ENCODE data around the gene DDX3X. TPM values are rescaled to one million over a fixed set of nuclear protein-coding genes. Genes with fewer than 3 reads are reported as not detected.

The DDX3X gene
- total and polyA plus RNA-seq, 12 donors = 59.4 to 391 (median 202) TPM

GRCh38 chrX:41339148-41339547 is 5.2 kb downstream of the DDX3X start:
- intact Hi-C loops (cut with DNase I) = loop anchor here in 1 of 2 donors (10.0 kb wide), 1 partner anchor 106 kb away; the partner anchor contains the start of gene NYX
- TF ChIP-seq POLR2A (IDR thresholded peaks at IDR 0.05) (no peak), CTCF (IDR thresholded peaks at IDR 0.05) (no peak)
- Histone ChIP-seq H3K4me1 (replicated peaks in 1 of 2) (peaks cover 35 to 53% of the 10 kb centered on the region in 2 donors), H3K4me3 (no peak overlapping the region), H3K27ac (no peak overlapping the region), H3K36me3 (replicated peaks in 1 of 2) (peaks cover 0 to 54% of the 10 kb centered on the region in 2 donors), H3K27me3 (no peaks in the 10 kb centered on the region), H3K9me3 (replicated peaks in 1 of 3) (no peaks in the 10 kb centered on the region)
- 7 to 64% (median 41%) methylated on average over 3 to 4 of the region's 4 CpGs for WGBS, 4 donors
- no peak for DNase-seq

- H3K9me3 ChIP-seq (replicated peaks in 1 of 3) = no peaks in the 10 kb centered on the region
- DNase-seq = no peak
- intact Hi-C loops (cut with DNase I) = no loop called here
These were observed 10.1 kb downstream of the DDX3X start for GRCh38 chrX:41344053-41344452.

GRCh38 chrX:41347186-41347585 is 13.2 kb downstream of the DDX3X start:
- intact Hi-C loops (cut with DNase I) = no loop called here
- DNase-seq = no peak
- no peak for TF ChIP-seq CTCF (IDR thresholded peaks at IDR 0.05)
- no peak for TF ChIP-seq POLR2A (IDR thresholded peaks at IDR 0.05)
- WGBS, 4 donors = 87 to 95% (median 91%) methylated on average over 6 to 8 of the region's 8 CpGs
- peaks cover 0 to 90% of the 10 kb centered on the region in 2 donors for H3K36me3 ChIP-seq (replicated peaks in 1 of 2)
- no peaks in the 10 kb centered on the region for H3K27me3 ChIP-seq
- no peak overlapping the region for H3K27ac ChIP-seq
- no peaks in the 10 kb centered on the region for H3K9me3 ChIP-seq (replicated peaks in 1 of 3)
- H3K4me3 ChIP-seq = no peak overlapping the region
- peaks cover 0 to 12% of the 10 kb centered on the region in 2 donors for H3K4me1 ChIP-seq (replicated peaks in 1 of 2)

More at GRCh38 chrX:41344053-41344452, 10.1 kb downstream of the DDX3X start:
- Histone ChIP-seq H3K36me3 (replicated peaks in 1 of 2) (peaks cover 0 to 100% of the 10 kb centered on the region in 2 donors), H3K4me3 (no peak overlapping the region), H3K27me3 (no peaks in the 10 kb centered on the region), H3K4me1 (replicated peaks in 1 of 2) (peaks cover 8 to 19% of the 10 kb centered on the region in 2 donors), H3K27ac (no peak overlapping the region)
- WGBS, 4 donors = 87 to 92% (median 90%) methylated on average over 9 of the region's 9 CpGs
- TF ChIP-seq CTCF (IDR thresholded peaks at IDR 0.05) (no peak), POLR2A (IDR thresholded peaks at IDR 0.05) (no peak)

- TF ChIP-seq POLR2A (IDR thresholded peaks at IDR 0.05) (no peak), CTCF (IDR thresholded peaks at IDR 0.05) (no peak)
- no peak overlapping the region for H3K27ac ChIP-seq
- no peak for DNase-seq
- peaks cover 0 to 12% of the 10 kb centered on the region in 2 donors for H3K4me1 ChIP-seq (replicated peaks in 1 of 2)
- peaks cover 0 to 76% of the 10 kb centered on the region in 2 donors for H3K36me3 ChIP-seq (replicated peaks in 1 of 2)
- no peaks in the 10 kb centered on the region for H3K27me3 ChIP-seq
- 91 to 94% (median 92%) methylated on average over 4 of the region's 4 CpGs for WGBS, 4 donors
- intact Hi-C loops (cut with DNase I) = no loop called here
- no peaks in the 10 kb centered on the region for H3K9me3 ChIP-seq (replicated peaks in 1 of 3)
- H3K4me3 ChIP-seq = no peak overlapping the region
These were observed 14.6 kb downstream of the DDX3X start for GRCh38 chrX:41348551-41348950.
